RPMI8226 (cell line): Measurements from ENCODE around the gene GRIK2.
"Not testable (repeated sequence)": the region's sequence is repeated elsewhere in the genome, so short reads cannot be mapped to it uniquely, and the experiment has no call there.

Experiments
- DNase-seq: peaks from one replicate; pipeline ENCODE4 v3.0.0-alpha.2; 2015

Gene GRIK2

GRCh38 chr6:101541894-101542293 is 148.4 kb downstream of the GRIK2 start:
- no peak for DNase-seq

DNA sequence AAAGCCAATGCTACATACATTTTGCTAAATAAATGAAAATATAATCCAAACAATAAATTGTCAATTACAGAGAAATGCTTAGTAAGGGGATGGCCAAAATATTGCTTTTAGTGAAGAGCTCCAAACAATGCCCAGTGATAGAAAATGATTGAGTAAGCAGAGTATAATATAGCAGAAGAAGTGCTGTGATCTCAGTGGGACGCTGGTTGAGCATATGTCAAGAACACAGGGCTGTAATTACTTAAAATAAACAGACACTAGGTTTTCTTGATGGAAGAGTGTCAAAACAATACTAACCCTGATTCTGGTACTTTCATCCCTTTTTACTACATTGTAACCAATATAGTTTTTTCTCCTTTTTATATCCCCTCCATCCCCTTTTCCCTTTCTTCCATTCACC is 150.3 kb downstream of the GRIK2 start:
- DNase-seq = no peak

DNA sequence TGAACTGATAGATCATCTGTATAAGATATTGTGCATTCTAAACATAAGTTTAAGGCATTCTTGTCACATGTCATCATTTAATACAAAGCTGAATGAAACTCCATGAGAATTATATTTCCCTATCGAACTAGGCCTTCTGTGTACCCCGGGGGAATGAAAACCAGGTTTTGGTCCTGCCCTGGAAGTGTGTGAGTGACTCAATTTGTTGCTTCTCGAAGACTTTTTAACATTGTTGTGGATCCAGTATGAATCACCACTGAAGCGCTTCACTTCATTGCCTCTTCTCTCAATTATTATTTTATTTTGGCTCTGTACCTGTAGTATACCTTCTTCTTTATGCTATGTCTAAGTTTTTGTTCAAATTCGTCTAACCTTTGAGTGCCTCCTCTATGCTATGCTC is 150.8 kb downstream of the GRIK2 start:
- DNase-seq = no peak

GRCh38 chr6:101545191-101545590 is 151.7 kb downstream of the GRIK2 start:
- DNase-seq = no peak

DNA sequence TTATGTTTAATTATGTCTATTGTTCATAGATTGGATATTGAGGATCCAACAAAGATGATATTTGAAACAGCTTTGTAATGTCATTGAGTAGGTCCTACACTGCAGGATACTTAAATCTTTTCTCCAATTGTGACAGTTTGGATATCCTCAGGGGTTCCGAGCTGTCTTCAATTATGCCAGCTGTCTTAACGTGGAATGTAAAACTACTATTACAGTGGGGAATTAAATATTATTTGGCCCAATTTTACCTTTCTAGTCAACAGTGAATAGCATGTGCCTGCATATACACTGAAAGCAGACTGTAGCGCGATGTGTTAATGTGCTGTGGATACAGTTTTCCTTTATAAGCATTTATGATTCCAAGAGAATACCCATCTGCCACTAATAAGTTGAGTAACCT is 156.9 kb downstream of the GRIK2 start:
- no peak for DNase-seq

- DNase-seq = no peak
These were observed 160.7 kb downstream of the GRIK2 start for GRCh38 chr6:101554231-101554630.

GRCh38 chr6:101558712-101559111 is 165.2 kb downstream of the GRIK2 start:
- no peak for DNase-seq

DNA sequence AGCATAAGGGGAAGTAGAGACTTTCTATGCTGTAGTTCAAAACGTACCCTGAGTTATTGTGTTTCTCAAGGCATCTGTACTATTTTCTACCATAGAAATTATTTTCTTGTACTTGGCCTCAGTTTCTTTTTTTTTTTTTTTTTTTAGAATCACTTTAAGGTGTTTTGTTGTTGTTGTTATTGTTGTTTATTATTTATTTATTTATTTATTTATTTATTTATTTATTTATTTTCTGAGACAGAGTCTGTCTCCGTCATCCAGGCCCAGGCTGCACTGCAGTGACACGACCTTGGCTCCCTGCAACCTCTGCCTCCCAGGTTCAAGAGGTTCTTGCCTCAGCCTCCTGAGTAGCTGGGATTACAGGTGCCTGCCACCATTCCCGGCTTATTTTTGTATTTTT is 179.1 kb downstream of the GRIK2 start:
- no peak for DNase-seq

DNA sequence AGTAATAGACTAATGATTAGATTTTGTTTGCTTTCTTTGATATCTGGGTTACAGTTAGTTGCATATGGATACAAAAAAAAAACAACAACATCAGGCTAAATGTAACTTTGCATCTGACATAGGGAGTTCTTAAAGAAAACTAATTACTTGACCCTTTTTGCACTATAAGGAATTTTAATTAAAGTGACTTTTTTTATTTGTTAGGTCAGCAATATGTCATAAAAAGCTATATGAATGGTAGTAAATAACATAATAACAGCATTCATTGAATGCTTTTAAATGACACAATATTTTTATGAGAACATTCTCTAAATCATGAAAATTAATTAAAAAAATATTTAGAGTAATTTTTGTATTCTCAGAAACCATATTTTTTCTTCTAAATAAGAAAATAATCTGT is 183.6 kb downstream of the GRIK2 start:
- no peak for DNase-seq

- DNase-seq = no peak
These were observed 184.8 kb downstream of the GRIK2 start for GRCh38 chr6:101578306-101578705.

GRCh38 chr6:101582792-101583191 is 189.3 kb downstream of the GRIK2 start:
- DNase-seq = no peak

DNA sequence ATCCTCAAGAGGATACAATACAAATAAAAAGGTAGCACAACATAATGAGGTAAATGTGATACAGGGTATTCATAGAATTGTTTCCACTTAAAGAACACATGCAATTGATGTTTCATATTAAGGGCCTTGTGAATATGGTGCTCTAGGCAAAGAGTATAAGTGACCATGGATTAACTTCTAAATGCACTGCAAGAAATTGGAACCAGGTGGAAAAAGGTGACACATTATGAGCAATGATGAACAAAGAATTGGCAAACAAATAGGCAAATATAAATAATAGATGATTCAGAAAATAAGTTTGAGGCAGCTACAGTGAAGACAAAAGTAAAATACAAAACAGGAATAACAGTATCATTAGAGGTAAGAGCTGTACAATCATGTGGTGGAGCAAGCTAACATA is 192.0 kb downstream of the GRIK2 start:
- DNase-seq = no peak

GRCh38 chr6:101588343-101588742 is 194.8 kb downstream of the GRIK2 start:
- no peak for DNase-seq

DNA sequence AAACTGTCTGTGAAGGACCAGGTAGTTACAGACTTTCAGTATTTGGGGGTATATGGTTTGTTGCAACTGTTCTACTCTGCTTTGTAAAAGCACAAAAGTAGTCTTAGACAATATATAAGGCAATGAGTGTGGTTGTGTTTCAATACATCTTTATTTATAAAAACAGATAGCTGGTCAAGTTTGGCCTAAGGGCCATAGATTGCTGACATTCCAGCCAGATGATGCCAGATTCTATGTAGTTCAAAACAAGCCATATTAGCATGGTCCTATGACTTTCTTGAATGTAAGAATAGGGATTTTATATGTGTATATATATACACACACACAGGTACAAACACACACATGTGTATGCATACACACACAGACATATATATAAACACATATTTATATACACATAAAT is 201.8 kb downstream of the GRIK2 start:
- DNase-seq = no peak

- DNase-seq = no peak
These were observed 204.2 kb downstream of the GRIK2 start for GRCh38 chr6:101597693-101598092.

- DNase-seq = no peak
These were observed 211.9 kb downstream of the GRIK2 start for GRCh38 chr6:101605426-101605825.

DNA sequence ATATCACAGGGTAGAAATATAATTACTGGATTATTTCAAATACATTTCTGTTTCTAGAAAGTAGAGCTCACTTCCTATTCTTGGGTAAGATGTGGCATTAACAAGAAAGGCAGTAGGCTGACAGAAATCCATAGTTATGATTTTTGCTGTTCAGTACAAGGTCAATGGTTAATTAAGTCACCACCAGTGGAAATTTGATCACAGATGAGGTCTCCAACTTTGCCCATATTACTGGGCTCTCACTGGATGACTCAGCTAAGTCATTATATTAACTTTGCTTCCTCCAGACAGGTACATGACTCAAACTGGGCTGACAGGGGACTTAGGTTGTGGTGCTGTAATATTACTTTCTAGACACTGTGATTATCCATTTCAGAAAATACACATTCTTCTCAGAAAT is 212.4 kb downstream of the GRIK2 start:
- no peak for DNase-seq

- DNase-seq = no peak
These were observed 213.7 kb downstream of the GRIK2 start for GRCh38 chr6:101607111-101607690.

- no peak for DNase-seq
These were observed 215.2 kb downstream of the GRIK2 start for GRCh38 chr6:101608703-101609102.

DNA sequence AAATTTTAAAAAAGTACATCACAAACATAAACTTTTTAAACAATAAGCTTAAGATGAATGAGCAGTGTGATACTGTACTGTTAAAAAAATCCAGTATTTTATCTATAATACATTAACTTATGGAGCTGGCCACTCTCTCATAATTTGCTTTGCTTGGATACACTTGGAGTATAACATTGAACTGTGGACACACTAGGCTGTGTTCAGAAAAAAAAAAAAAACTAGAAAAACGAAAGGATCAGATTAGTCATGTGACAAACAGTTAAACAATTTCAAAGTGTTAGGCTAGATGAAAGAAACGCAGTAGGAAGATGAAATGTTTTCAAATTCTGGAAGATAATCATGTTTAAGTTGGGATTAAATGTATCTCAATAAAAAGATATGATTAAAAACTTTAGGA is 220.0 kb downstream of the GRIK2 start:
- DNase-seq = no peak

DNA sequence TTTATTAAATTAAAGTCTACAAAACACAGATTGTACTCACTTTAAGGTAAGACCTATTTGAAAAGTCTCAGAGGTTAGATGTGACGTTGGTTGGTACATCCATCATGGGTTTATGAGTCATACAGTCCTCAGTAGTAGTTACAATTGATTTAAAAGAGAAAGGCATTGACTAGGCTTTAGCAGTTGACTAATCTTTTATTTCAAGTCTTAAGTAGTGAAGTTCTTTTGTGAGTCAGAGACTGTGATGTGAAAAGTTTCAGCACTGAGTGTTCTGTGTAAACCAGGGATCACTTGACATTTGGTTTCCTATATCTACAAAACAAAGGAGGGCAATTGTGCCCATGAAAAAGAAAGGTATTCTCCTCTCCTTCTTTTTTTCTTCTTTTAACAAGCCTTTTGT is 221.3 kb downstream of the GRIK2 start:
- DNase-seq = no peak

DNA sequence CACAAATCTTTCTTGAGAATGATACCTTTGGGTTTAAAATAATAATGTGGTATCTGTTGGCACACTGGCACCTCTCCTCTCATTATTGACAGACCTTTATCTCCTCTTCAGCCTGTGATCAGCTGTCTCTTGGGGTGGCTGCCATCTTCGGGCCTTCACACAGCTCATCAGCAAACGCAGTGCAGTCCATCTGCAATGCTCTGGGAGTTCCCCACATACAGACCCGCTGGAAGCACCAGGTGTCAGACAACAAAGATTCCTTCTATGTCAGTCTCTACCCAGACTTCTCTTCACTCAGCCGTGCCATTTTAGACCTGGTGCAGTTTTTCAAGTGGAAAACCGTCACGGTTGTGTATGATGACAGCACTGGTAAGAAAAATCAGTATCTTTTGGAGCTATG is 232.8 kb downstream of the GRIK2 start:
- no peak for DNase-seq

DNA sequence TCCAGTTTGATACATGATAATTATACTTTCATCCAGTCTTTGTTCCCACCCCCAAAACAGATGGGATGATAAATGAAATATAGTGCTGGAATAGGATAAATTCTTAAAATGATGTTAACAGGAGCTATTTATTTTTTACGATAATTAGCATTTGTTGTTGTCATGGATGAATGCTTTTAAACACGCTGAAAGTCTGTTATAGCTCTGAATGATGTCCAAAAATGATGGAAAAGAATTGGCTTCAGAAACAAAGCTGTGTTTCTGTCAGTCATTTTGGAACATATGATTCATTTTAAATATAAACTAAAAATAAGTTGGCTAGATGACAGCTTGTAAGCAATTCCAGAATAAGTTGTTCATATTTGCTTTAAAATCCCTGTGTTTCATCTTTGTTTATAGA is 237.4 kb downstream of the GRIK2 start:
- DNase-seq = no peak

GRCh38 chr6:101633081-101633480 is 239.6 kb downstream of the GRIK2 start:
- no peak for DNase-seq

DNA sequence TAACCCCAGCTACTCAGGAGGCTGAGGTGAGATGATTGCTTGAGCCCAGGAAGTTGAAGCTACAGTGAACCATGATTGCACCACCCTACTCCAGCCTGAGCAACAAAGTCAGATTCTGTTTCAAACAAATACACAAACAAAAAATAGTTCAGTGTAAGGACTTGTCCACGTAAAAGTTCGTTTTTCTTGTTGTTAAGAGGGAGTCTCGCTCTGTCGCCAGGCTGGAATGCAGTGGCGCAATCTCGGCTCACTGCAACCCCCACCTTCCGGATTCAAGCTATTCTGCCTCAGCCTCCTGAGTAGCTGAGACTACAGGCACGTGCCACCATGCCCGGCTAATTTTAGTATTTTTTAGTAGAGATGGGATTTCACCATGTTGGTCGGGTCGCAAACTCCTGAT is 245.4 kb downstream of the GRIK2 start:
- not testable (repeated sequence) for DNase-seq

GRCh38 chr6:101640131-101640530 is 246.6 kb downstream of the GRIK2 start:
- no peak for DNase-seq
